IPS-15b (cell line): Measurements from ENCODE around the gene DYNLT1.
A peak's percentile ranks its signal among the peaks of the same experiment; 100 is the strongest.
"Not testable (repeated sequence)": the region's sequence is repeated elsewhere in the genome, so short reads cannot be mapped to it uniquely, and the experiment has no call there.

Source experiments
- H3K27me3 ChIP-seq: one replicate; pipeline ENCODE4 v1.6.1; 2013; ENCODE audit warnings: low read length; ENCODE audit not compliant: control insufficient read depth, insufficient read depth
- H3K36me3 ChIP-seq: one replicate; pipeline ENCODE4 v1.6.1; 2013; ENCODE audit warnings: low read length; ENCODE audit not compliant: control insufficient read depth, insufficient read depth
- H3K4me1 ChIP-seq: one replicate; pipeline ENCODE4 v1.6.1; 2013; ENCODE audit warnings: mild to moderate bottlenecking, low read length; ENCODE audit not compliant: control insufficient read depth, insufficient read depth
- H3K4me3 ChIP-seq: one replicate; pipeline ENCODE4 v1.5.1; 2013; ENCODE audit warnings: low read depth, low read length
- H3K9ac ChIP-seq: one replicate; pipeline ENCODE4 v1.6.1; 2013; ENCODE audit warnings: low read depth, mild to moderate bottlenecking, low read length
- H3K9me3 ChIP-seq: one replicate; pipeline ENCODE4 v1.6.1; 2013; ENCODE audit warnings: mild to moderate bottlenecking, low read length; ENCODE audit not compliant: control insufficient read depth, insufficient read depth

DYNLT1 gene

DNA sequence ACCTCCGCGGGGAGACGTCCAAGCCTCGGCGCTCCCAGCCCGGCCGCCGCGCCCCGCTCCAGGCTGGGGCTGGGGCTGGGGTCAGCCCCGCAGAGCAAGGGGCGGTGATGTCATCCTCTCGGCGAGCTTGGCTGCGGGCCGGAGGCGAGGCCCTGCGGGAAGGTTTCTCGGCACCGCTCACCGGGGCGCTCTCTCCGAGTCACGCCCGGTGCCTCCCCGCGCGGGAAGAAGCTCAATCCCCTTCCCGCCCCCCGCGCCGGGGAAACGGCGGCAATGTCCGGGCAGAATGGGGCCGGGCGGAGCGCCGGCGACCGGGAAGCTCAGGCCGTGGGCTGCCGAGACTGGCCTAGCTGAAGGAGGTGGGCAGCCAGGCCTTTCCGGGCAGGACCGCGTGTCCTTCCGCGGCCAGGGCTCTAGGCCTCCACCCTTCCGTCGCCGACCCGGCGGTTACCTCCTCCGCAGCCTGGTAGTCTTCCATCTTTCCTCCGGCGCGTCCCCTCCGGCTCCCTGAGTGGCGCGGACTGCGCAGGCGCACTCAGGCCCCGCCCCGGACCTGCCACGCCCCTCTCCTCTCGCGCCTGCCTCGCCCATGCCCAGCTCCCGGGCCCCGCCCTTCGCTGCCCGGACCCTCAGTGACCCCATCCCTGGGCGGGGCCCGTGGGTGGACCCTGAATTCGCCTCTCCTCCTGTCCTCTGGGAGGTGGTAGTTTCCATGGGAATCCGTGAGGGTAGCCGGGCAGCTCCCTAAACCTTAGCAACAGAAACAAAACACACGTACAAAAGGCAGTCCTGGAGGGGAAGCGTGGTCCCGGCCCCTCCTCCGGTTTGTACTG lies at the start of gene DYNLT1:
DYNLT1 (minus strand) TSS at position 513 of the 833 bp plus-strand sequence; CDS start at position 478, 35 bp downstream.
- H3K27me3 ChIP-seq = peaks cover 13% of the 10 kb centered on the region
- peak within 1 kb of the TSS; percentile 93 for H3K4me3 ChIP-seq
- no peaks in the 10 kb centered on the region for H3K9me3 ChIP-seq
- H3K9ac ChIP-seq = peak within 1 kb of the TSS; percentile 77
- H3K4me1 ChIP-seq = no peaks in the 10 kb centered on the region
- no peaks in the 10 kb centered on the region for H3K36me3 ChIP-seq

DNA sequence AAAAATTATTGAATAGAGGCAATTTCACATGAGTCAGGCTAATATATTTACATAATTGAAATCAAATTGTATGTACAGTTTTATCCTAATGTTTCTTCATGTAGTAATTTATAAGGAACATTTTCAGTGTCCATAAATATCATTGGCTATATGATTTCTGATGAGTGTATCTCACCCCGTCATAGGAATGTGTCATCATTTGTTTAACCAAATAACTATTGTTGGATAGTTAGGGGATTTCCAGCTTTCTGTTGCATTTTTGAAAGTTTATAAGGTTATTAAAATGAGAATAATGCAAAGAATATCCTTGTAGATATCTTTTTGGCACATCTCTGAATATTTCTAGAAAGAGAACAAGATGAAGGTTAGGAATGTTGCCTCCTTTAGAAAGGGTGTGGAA lies 44.3 kb upstream of the DYNLT1 start:
- no peaks in the 10 kb centered on the region for H3K27me3 ChIP-seq
- no peak overlapping the region for H3K9ac ChIP-seq
- H3K9me3 ChIP-seq = no peaks in the 10 kb centered on the region
- no peak overlapping the region for H3K4me3 ChIP-seq
- H3K4me1 ChIP-seq = peaks cover 3% of the 10 kb centered on the region
- H3K36me3 ChIP-seq = no peaks in the 10 kb centered on the region

DNA sequence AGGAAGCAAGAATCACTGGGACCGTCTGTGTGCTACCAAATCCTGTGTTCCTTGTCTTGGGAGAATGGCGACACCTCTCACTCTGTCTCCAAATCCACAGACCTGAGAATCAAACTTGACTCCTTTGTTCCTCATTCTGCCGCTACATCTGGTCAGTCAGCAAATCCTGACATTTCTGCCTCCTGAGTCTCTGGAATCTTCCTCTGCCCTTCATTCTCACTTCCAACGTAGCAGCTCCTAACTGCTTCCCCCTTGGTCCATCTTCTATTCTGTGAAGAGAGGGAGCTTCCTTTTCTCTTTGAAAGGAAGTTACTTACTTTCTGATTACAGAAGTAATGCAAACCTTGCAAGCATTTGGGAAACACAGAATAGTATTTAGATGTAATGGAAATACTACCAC lies 43.0 kb upstream of the DYNLT1 start:
- peaks cover 3% of the 10 kb centered on the region for H3K4me1 ChIP-seq
- no peaks in the 10 kb centered on the region for H3K36me3 ChIP-seq
- no peaks in the 10 kb centered on the region for H3K9me3 ChIP-seq
- no peaks in the 10 kb centered on the region for H3K27me3 ChIP-seq
- H3K4me3 ChIP-seq = no peak overlapping the region
- H3K9ac ChIP-seq = no peak overlapping the region

DNA sequence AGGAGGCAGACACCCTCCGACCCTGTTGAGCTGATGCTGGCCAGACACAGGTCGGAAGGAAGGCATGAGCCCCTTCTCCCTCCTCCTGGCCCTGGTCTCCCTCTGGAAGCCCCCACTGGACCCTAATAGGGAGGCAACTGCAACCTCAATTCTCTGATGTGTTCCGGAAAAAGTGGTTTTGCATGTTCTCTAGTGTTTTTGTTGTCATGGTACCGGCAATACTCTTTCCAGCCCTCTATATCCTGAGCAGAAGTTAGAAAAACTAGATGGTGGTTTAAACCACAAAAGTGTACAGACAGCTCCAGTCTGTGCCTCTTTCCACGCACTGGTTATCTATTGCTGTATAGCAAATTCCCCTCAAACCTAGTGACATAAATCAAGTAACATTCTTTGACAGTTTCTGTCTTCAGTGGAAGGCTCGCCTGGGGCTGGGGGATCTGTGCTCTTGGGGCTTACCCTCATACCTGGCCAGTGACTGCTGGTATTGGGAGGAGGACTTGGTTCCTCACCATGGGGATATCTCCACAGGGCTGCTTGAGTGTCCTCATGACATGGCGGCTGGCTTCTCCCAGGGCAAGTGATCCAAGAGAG lies 42.3 kb upstream of the DYNLT1 start:
- H3K4me3 ChIP-seq = no peak overlapping the region
- H3K27me3 ChIP-seq = no peaks in the 10 kb centered on the region
- H3K9me3 ChIP-seq = no peaks in the 10 kb centered on the region
- H3K4me1 ChIP-seq = peaks cover 3% of the 10 kb centered on the region
- no peaks in the 10 kb centered on the region for H3K36me3 ChIP-seq
- no peak overlapping the region for H3K9ac ChIP-seq

DNA sequence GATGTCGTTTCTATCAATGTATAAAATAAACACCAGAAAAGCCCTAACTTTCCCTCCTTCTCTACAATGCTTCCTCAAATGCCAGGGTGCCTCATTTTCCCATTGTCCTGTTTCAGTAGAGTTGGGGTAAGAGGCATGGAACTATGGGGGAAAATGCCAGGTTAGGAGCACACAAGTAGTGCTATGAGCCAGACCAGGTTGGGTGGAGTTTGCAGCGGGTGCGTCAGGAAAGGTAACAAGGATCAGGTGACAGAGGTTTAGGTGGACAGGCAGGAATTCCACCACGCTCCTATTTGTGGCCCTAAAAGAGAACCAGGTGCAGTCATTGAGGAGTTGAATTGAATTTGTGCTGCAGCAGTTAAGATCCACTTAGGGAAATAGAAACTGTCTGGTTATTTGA lies 41.8 kb upstream of the DYNLT1 start:
- Histone ChIP-seq H3K4me3 (no peak overlapping the region), H3K9me3 (no peaks in the 10 kb centered on the region), H3K9ac (no peak overlapping the region), H3K36me3 (no peaks in the 10 kb centered on the region), H3K27me3 (no peaks in the 10 kb centered on the region), H3K4me1 (peaks cover 3% of the 10 kb centered on the region)

DNA sequence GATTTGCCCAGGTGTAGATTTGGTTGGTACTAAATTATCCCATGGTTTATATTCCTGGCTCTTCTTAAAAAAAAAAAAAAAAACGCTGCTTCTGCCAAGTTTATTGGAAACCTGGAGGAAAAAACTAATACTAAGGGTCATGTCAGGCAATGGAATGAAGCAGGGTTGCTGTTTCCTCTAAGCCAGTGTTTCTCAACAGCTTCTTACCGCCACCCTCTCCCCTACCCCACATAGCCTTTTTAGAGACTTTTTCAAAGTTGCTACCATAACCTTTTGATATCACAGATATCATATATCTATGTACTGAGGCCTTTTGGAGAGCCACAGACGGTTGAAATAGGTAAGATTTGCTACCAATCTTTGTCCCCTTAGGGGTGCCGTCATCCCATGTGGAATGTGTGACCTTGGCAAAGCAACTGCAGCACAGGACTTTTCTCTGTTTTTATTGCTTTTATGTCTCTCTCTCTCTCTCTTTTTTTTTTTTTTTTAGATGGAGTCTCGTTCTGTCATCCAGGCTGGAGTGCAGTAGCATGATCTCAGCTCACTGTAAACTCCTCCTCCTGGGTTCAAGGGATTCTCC lies 40.3 kb upstream of the DYNLT1 start:
- no peak overlapping the region for H3K4me3 ChIP-seq
- no peaks in the 10 kb centered on the region for H3K9me3 ChIP-seq
- H3K4me1 ChIP-seq = peaks cover 3% of the 10 kb centered on the region
- H3K27me3 ChIP-seq = no peaks in the 10 kb centered on the region
- no peak overlapping the region for H3K9ac ChIP-seq
- H3K36me3 ChIP-seq = no peaks in the 10 kb centered on the region

DNA sequence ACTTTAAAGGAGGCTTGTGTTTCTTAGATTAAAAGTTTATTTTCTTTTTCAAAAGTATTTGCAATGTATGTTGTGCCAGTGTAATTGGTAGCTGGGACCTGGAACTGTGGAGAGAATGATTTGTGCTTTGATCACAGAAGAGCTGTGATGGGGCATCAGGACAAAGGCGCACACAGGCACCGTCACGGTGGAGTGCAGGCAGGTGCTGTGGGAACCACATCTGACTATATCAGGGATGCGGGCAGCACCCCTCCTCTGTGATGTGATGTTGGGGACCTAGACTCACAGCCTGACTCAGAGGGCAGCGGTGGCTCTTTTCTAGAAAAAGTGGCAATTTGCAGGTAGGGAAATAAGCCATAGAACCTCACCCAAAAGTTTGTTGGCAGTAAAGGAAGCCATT lies 39.8 kb upstream of the DYNLT1 start:
- H3K27me3 ChIP-seq = no peaks in the 10 kb centered on the region
- no peaks in the 10 kb centered on the region for H3K36me3 ChIP-seq
- no peak overlapping the region for H3K4me3 ChIP-seq
- no peak overlapping the region for H3K9ac ChIP-seq
- no peaks in the 10 kb centered on the region for H3K9me3 ChIP-seq
- H3K4me1 ChIP-seq = peaks cover 3% of the 10 kb centered on the region

DNA sequence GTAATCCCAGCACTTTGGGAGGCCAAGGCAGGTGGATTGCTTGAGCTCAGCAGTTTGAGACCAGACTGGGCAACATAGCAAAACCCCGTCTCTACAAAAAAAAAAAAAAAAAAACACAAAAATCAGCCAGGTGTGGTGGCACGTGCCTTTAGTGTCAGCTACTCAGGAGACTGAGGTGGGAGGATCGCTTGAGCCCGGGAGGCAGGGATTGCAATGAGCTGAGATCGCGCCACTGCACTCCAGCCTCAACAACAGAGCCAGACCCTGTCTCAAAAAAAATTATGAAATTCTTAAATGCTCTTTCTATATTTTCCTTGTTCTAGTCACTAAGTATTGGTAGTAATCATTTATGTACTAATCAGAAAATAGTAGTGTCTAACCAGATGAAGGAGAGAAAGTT lies 35.9 kb upstream of the DYNLT1 start:
- no peaks in the 10 kb centered on the region for H3K27me3 ChIP-seq
- no peaks in the 10 kb centered on the region for H3K36me3 ChIP-seq
- no peaks in the 10 kb centered on the region for H3K9me3 ChIP-seq
- no peak overlapping the region for H3K4me3 ChIP-seq
- H3K4me1 ChIP-seq = no peaks in the 10 kb centered on the region
- H3K9ac ChIP-seq = no peak overlapping the region

DNA sequence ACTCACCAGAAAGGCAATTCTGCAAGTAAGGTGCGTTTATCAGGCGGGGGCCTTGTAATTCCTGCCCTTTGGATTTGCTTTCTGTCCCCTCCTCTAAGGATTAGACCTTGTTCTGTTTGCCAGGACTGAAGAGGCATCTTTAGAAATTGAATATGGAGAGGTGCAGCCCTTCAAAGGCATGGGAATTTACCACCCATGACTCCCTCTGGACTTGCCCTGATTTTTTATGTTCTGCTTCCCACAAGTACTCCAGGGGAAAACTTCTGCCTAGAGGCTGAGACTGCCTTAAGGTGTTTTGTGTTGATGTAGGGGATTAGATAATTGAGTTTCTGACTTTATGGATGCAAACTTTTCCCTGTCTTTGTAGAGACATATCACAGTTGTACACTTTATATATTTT lies 35.5 kb upstream of the DYNLT1 start:
- H3K9me3 ChIP-seq = no peaks in the 10 kb centered on the region
- H3K4me1 ChIP-seq = no peaks in the 10 kb centered on the region
- no peaks in the 10 kb centered on the region for H3K36me3 ChIP-seq
- no peak overlapping the region for H3K9ac ChIP-seq
- no peaks in the 10 kb centered on the region for H3K27me3 ChIP-seq
- no peak overlapping the region for H3K4me3 ChIP-seq

DNA sequence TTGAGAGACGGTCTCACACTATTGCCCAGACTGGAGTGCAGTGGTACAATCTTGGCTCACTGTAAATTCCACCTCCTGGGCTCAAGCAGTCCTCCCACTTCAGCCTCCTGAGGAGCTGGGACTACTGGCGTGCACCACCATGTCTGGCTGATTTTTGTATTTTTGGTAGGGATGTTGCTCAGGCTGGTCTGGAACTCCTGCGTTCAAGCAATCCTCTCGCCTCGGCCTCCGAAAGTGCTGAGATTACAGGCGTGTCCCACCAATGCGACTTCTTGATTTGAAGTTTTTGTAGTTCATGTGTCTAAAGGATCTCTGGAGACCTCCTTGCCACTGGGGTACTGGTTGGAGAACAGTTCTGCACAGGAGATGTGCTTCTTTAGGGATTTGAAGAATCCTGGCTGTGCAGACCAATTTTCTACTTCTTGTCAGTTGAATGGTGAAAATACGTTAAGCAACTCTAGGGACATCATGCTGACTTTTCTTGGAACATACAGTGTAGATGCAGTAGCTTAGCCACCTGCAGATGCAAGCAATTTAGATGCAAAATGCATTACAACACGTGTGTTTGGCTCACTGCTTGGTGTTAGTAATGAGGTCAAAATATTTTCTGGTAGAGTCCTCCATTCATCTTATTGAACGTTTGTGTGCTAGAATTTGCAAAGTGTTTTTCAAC lies 33.5 kb upstream of the DYNLT1 start:
- H3K9ac ChIP-seq = no peak overlapping the region
- no peaks in the 10 kb centered on the region for H3K9me3 ChIP-seq
- no peak overlapping the region for H3K4me3 ChIP-seq
- no peaks in the 10 kb centered on the region for H3K4me1 ChIP-seq
- H3K36me3 ChIP-seq = no peaks in the 10 kb centered on the region
- H3K27me3 ChIP-seq = no peaks in the 10 kb centered on the region

DNA sequence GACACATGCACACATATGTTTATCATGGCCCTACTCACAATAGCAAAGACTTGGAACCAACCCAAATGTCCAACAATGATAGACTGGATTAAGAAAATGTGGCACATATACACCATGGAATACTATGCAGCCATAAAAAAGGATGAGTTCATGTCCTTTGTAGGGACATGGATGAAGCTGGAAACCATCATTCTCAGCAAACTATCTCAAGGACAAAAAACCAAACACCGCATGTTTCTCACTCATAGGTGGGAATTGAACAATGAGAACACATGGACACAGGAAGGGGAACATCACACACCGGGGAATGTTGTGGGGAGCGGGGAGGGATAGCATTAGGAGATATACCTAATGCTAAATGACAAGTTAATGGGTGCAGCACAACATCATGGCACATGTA lies 32.6 kb upstream of the DYNLT1 start:
- not testable (repeated sequence) for H3K27me3 ChIP-seq, H3K9ac ChIP-seq, H3K4me1 ChIP-seq, H3K36me3 ChIP-seq, H3K4me3 ChIP-seq, H3K9me3 ChIP-seq
